ENCODE data around the gene OR6N1. TPM values are rescaled to one million over a fixed set of nuclear protein-coding genes. Genes with fewer than 3 reads are reported as not detected.

OR6N1 gene
- total RNA-seq: not detected
- not detected for polyA plus RNA-seq

- Histone ChIP-seq H3K4me3 (ENCODE audit: low read depth in 1 of 3, low read length in 3 of 3) (no peak within 1 kb of the TSS), H3K36me3 (ENCODE audit: control insufficient read depth in 4 of 4, insufficient read depth in 3 of 4, low read depth in 1 of 4, low read length in 3 of 4) (no peaks in the 10 kb centered on the region), H3K9ac (ENCODE audit: low read depth in 1 of 2, low read length in 2 of 2) (no peak within 1 kb of the TSS), H3K9me3 (ENCODE audit: control insufficient read depth in 4 of 4, low read length in 3 of 4) (no peaks in the 10 kb centered on the region), H3K27ac (ENCODE audit: low read depth in 1 of 2, low read length in 2 of 2) (no peak within 1 kb of the TSS), H3K27me3 (ENCODE audit: control insufficient read depth in 4 of 4, insufficient read depth in 4 of 4, low read length in 3 of 4) (peaks cover 0 to 3% (median 0%) of the 10 kb centered on the region in 4 donors), H3K4me1 (ENCODE audit: control insufficient read depth in 4 of 4, insufficient read depth in 4 of 4, low read length in 3 of 4) (no peaks in the 10 kb centered on the region)
- WGBS: 59% methylated on average over 6 of the region's 6 CpGs
- TF ChIP-seq RXRA (IDR thresholded peaks at IDR 0.05) (no peak), FOXA2 (IDR thresholded peaks at IDR 0.05) (no peak), GABPA (IDR thresholded peaks at IDR 0.05 in 1 of 2, conservative IDR thresholded peaks at IDR 0.05 in 1 of 2) (no peak), SP1 (IDR thresholded peaks at IDR 0.05) (no peak), MAX (IDR thresholded peaks at IDR 0.05) (no peak), HNF4G (IDR thresholded peaks at IDR 0.05) (no peak), ATF3 (IDR thresholded peaks at IDR 0.05) (no peak), HNF4A (conservative IDR thresholded peaks at IDR 0.05) (no peak)
- TF ChIP-seq, protein P1, sequence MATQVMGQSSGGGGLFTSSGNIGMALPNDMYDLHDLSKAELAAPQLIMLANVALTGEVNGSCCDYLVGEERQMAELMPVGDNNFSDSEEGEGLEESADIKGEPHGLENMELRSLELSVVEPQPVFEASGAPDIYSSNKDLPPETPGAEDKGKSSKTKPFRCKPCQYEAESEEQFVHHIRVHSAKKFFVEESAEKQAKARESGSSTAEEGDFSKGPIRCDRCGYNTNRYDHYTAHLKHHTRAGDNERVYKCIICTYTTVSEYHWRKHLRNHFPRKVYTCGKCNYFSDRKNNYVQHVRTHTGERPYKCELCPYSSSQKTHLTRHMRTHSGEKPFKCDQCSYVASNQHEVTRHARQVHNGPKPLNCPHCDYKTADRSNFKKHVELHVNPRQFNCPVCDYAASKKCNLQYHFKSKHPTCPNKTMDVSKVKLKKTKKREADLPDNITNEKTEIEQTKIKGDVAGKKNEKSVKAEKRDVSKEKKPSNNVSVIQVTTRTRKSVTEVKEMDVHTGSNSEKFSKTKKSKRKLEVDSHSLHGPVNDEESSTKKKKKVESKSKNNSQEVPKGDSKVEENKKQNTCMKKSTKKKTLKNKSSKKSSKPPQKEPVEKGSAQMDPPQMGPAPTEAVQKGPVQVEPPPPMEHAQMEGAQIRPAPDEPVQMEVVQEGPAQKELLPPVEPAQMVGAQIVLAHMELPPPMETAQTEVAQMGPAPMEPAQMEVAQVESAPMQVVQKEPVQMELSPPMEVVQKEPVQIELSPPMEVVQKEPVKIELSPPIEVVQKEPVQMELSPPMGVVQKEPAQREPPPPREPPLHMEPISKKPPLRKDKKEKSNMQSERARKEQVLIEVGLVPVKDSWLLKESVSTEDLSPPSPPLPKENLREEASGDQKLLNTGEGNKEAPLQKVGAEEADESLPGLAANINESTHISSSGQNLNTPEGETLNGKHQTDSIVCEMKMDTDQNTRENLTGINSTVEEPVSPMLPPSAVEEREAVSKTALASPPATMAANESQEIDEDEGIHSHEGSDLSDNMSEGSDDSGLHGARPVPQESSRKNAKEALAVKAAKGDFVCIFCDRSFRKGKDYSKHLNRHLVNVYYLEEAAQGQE (IDR thresholded peaks at IDR 0.05): no peak
- TF ChIP-seq, protein P2, sequence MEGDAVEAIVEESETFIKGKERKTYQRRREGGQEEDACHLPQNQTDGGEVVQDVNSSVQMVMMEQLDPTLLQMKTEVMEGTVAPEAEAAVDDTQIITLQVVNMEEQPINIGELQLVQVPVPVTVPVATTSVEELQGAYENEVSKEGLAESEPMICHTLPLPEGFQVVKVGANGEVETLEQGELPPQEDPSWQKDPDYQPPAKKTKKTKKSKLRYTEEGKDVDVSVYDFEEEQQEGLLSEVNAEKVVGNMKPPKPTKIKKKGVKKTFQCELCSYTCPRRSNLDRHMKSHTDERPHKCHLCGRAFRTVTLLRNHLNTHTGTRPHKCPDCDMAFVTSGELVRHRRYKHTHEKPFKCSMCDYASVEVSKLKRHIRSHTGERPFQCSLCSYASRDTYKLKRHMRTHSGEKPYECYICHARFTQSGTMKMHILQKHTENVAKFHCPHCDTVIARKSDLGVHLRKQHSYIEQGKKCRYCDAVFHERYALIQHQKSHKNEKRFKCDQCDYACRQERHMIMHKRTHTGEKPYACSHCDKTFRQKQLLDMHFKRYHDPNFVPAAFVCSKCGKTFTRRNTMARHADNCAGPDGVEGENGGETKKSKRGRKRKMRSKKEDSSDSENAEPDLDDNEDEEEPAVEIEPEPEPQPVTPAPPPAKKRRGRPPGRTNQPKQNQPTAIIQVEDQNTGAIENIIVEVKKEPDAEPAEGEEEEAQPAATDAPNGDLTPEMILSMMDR (IDR thresholded peaks at IDR 0.05; ENCODE audit: low read depth, low read length, missing input control): no peak
- no peak for DNase-seq (ENCODE audit: low spot score)
These were observed at the start of gene OR6N1 for GRCh38 chr1:158771950-158772866. TSS of gene OR6N1 (minus strand) at chr1:158772195. CDS start at chr1:158766682, 5,513 bp downstream.

DNA sequence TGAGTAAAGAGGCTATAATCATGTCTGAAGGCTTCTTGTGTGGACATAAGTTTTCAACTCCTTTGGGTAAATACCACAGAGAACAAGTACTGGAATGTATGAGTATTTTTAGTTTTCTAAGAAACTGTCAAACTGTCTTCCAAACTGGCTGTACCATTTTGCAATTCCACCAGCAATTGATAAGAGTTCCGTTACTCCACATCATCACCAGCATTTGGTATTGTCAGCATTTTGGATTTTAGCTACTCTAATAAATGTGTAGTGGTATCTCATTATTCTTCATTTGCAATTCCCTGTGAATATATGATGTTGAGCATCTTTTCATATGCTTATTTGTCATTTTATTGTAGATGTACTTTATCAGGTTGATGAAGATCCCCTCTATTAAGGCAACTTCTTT is 49.7 kb upstream of the OR6N1 start:
- no peak for TF ChIP-seq ATF3 (IDR thresholded peaks at IDR 0.05)
- TF ChIP-seq HNF4G (IDR thresholded peaks at IDR 0.05): no peak
- TF ChIP-seq JUND (IDR thresholded peaks at IDR 0.05): no peak
- TF ChIP-seq SP1 (IDR thresholded peaks at IDR 0.05): no peak
- TF ChIP-seq, protein P3, sequence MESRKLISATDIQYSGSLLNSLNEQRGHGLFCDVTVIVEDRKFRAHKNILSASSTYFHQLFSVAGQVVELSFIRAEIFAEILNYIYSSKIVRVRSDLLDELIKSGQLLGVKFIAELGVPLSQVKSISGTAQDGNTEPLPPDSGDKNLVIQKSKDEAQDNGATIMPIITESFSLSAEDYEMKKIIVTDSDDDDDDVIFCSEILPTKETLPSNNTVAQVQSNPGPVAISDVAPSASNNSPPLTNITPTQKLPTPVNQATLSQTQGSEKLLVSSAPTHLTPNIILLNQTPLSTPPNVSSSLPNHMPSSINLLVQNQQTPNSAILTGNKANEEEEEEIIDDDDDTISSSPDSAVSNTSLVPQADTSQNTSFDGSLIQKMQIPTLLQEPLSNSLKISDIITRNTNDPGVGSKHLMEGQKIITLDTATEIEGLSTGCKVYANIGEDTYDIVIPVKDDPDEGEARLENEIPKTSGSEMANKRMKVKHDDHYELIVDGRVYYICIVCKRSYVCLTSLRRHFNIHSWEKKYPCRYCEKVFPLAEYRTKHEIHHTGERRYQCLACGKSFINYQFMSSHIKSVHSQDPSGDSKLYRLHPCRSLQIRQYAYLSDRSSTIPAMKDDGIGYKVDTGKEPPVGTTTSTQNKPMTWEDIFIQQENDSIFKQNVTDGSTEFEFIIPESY (IDR thresholded peaks at IDR 0.05): no peak
- TF ChIP-seq NR2F2 (IDR thresholded peaks at IDR 0.05): no peak
- TF ChIP-seq, protein P1 (IDR thresholded peaks at IDR 0.05): no peak
- TF ChIP-seq YY1 (IDR thresholded peaks at IDR 0.05): no peak
- TF ChIP-seq MAX (IDR thresholded peaks at IDR 0.05): no peak
- TF ChIP-seq FOXA2 (IDR thresholded peaks at IDR 0.05): no peak
- TF ChIP-seq EGR1 (IDR thresholded peaks at IDR 0.05; ENCODE audit: low read depth in 2 of 2): no peak
- no peak for TF ChIP-seq TAF1 (conservative IDR thresholded peaks at IDR 0.05)
- TF ChIP-seq HNF4A (conservative IDR thresholded peaks at IDR 0.05): no peak
- no peak for TF ChIP-seq RXRA (IDR thresholded peaks at IDR 0.05)
- Histone ChIP-seq H3K9ac (ENCODE audit: low read depth in 1 of 2, low read length in 2 of 2) (no peak overlapping the region), H3K27me3 (ENCODE audit: control insufficient read depth in 4 of 4, insufficient read depth in 4 of 4, low read length in 3 of 4) (no peaks in the 10 kb centered on the region), H3K4me1 (ENCODE audit: control insufficient read depth in 4 of 4, insufficient read depth in 4 of 4, low read length in 3 of 4) (no peaks in the 10 kb centered on the region), H3K27ac (ENCODE audit: low read depth in 1 of 2, low read length in 2 of 2) (no peak overlapping the region), H3K36me3 (ENCODE audit: control insufficient read depth in 4 of 4, insufficient read depth in 3 of 4, low read depth in 1 of 4, low read length in 3 of 4) (no peaks in the 10 kb centered on the region), H3K4me3 (ENCODE audit: low read depth in 1 of 3, low read length in 3 of 3) (no peak overlapping the region), H3K9me3 (ENCODE audit: control insufficient read depth in 4 of 4, low read length in 3 of 4) (peaks cover 0 to 4% (median 0%) of the 10 kb centered on the region in 4 donors)
- WGBS: 64% methylated on average over 1 of the region's 1 CpG
- DNase-seq (ENCODE audit: low spot score): no peak
